Endothelial cell (in vitro differentiated cells): ENCODE measurements around the gene UBE2QL1. TPM values are rescaled to one million over a fixed set of nuclear protein-coding genes. Genes with fewer than 3 reads are reported as not detected.
A peak's percentile ranks its signal among the peaks of the same experiment; 100 is the strongest.

Experiments
- DNase-seq: peaks from one replicate; pipeline ENCODE4 v3.0.0; 2021; ENCODE audit warnings: low spot score
- H3K27ac Mint-ChIP-seq: one replicate; pipeline ENCODE4 v1.8.0; 2021; ENCODE audit warnings: mixed read lengths, inconsistent platforms; ENCODE audit not compliant: unreplicated experiment
- H3K27me3 Mint-ChIP-seq: one replicate; pipeline ENCODE4 v1.8.0; 2021; ENCODE audit warnings: mild to moderate bottlenecking, moderate library complexity, mixed read lengths, inconsistent platforms; ENCODE audit not compliant: unreplicated experiment
- H3K36me3 Mint-ChIP-seq: one replicate; pipeline ENCODE4 v1.8.0; 2021; ENCODE audit warnings: mild to moderate bottlenecking, low read depth, mixed read lengths, inconsistent platforms; ENCODE audit not compliant: unreplicated experiment
- H3K4me1 Mint-ChIP-seq: one replicate; pipeline ENCODE4 v1.8.0; 2021; ENCODE audit warnings: mild to moderate bottlenecking, mixed read lengths, inconsistent platforms; ENCODE audit not compliant: unreplicated experiment
- H3K4me3 Mint-ChIP-seq: one replicate; pipeline ENCODE4 v1.8.0; 2021; ENCODE audit warnings: mild to moderate bottlenecking, mixed read lengths, inconsistent platforms; ENCODE audit not compliant: unreplicated experiment
- H3K9me3 Mint-ChIP-seq: one replicate; pipeline ENCODE4 v1.8.0; 2021; ENCODE audit warnings: mixed read lengths, inconsistent platforms; ENCODE audit not compliant: unreplicated experiment
- CTCF ChIP-seq: fragments of 200-600 bp; sonication (generic); IDR thresholded peaks from one replicate; pipeline ENCODE4 v1.5.0; 2021; ENCODE audit warnings: antibody characterized with exemption; ENCODE audit not compliant: unreplicated experiment
- total RNA-seq: library from RNA; stranded (reverse); fragmentation: NEBNext Ultra II Directional; extraction: Animal tissue kit (Norgen Biotek cat#: 25700); gene quantifications from one replicate; pipeline ENCODE4 v1.2.1, GENCODE V29; 2021; ENCODE audit not compliant: unreplicated experiment

Gene UBE2QL1
- total RNA-seq, 1 donor from 2014 or later: 0.85 TPM

GRCh38 chr5:6448141-6448491 is 543 bp upstream of the UBE2QL1 start:
- Mint-ChIP-seq H3K27ac (no peak overlapping the region), H3K27me3 (peaks cover 16% of the 10 kb centered on the region), H3K4me1 (peaks cover 6% of the 10 kb centered on the region), H3K4me3 (no peak overlapping the region), H3K36me3 (peaks cover 4% of the 10 kb centered on the region), H3K9me3 (no peaks in the 10 kb centered on the region)
- no peak for DNase-seq
- no peak for TF ChIP-seq CTCF

GRCh38 chr5:6449465-6450158 is 953 bp downstream of the UBE2QL1 start:
- H3K9me3 Mint-ChIP-seq: no peaks in the 10 kb centered on the region
- H3K27ac Mint-ChIP-seq: no peak overlapping the region
- no peak for DNase-seq
- H3K27me3 Mint-ChIP-seq: peaks cover 15% of the 10 kb centered on the region
- no peak for TF ChIP-seq CTCF
- peaks cover 6% of the 10 kb centered on the region for H3K4me1 Mint-ChIP-seq
- peak overlapping the region; percentile 87 for H3K4me3 Mint-ChIP-seq
- H3K36me3 Mint-ChIP-seq: peaks cover 4% of the 10 kb centered on the region

- no peak overlapping the region for H3K27ac Mint-ChIP-seq
- H3K4me1 Mint-ChIP-seq: peaks cover 6% of the 10 kb centered on the region
- H3K27me3 Mint-ChIP-seq: peaks cover 14% of the 10 kb centered on the region
- peaks cover 4% of the 10 kb centered on the region for H3K36me3 Mint-ChIP-seq
- DNase-seq: no peak
- H3K9me3 Mint-ChIP-seq: no peaks in the 10 kb centered on the region
- H3K4me3 Mint-ChIP-seq: peak overlapping the region; percentile 29
- TF ChIP-seq CTCF: no peak
Observed at GRCh38 chr5:6450319-6450833, 1.7 kb downstream of the UBE2QL1 start.

- no peak for DNase-seq
- H3K27ac Mint-ChIP-seq: no peak overlapping the region
- peaks cover 13% of the 10 kb centered on the region for H3K4me1 Mint-ChIP-seq
- no peak for TF ChIP-seq CTCF
- H3K9me3 Mint-ChIP-seq: no peaks in the 10 kb centered on the region
- no peak overlapping the region for H3K4me3 Mint-ChIP-seq
- peaks cover 4% of the 10 kb centered on the region for H3K36me3 Mint-ChIP-seq
- H3K27me3 Mint-ChIP-seq: peaks cover 22% of the 10 kb centered on the region
Observed at GRCh38 chr5:6452622-6453504, 4.2 kb downstream of the UBE2QL1 start.
